H54 (cell line): ENCODE measurements around the gene MSL1.
A peak's percentile ranks its signal among the peaks of the same experiment; 100 is the strongest.

ENCODE experiments used
- DNase-seq: peaks from one replicate; pipeline ENCODE4 v3.0.0; 2011; ENCODE audit warnings: low spot score, mixed read lengths; ENCODE audit not compliant: insufficient read length
- FAIRE-seq: peaks from 3 replicates; lab custom pipeline; 2011; peaks lifted over from hg19 to GRCh38; lab: Jason Lieb, UNC
- POLR2A ChIP-seq: IDR thresholded peaks from 2 replicates; pipeline ENCODE4 v1.6.1; 2011; ENCODE audit warnings: low read depth, mild to moderate bottlenecking, low read length

MSL1 gene, protein sequence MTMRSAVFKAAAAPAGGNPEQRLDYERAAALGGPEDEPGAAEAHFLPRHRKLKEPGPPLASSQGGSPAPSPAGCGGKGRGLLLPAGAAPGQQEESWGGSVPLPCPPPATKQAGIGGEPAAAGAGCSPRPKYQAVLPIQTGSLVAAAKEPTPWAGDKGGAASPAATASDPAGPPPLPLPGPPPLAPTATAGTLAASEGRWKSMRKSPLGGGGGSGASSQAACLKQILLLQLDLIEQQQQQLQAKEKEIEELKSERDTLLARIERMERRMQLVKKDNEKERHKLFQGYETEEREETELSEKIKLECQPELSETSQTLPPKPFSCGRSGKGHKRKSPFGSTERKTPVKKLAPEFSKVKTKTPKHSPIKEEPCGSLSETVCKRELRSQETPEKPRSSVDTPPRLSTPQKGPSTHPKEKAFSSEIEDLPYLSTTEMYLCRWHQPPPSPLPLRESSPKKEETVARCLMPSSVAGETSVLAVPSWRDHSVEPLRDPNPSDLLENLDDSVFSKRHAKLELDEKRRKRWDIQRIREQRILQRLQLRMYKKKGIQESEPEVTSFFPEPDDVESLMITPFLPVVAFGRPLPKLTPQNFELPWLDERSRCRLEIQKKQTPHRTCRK

DNA sequence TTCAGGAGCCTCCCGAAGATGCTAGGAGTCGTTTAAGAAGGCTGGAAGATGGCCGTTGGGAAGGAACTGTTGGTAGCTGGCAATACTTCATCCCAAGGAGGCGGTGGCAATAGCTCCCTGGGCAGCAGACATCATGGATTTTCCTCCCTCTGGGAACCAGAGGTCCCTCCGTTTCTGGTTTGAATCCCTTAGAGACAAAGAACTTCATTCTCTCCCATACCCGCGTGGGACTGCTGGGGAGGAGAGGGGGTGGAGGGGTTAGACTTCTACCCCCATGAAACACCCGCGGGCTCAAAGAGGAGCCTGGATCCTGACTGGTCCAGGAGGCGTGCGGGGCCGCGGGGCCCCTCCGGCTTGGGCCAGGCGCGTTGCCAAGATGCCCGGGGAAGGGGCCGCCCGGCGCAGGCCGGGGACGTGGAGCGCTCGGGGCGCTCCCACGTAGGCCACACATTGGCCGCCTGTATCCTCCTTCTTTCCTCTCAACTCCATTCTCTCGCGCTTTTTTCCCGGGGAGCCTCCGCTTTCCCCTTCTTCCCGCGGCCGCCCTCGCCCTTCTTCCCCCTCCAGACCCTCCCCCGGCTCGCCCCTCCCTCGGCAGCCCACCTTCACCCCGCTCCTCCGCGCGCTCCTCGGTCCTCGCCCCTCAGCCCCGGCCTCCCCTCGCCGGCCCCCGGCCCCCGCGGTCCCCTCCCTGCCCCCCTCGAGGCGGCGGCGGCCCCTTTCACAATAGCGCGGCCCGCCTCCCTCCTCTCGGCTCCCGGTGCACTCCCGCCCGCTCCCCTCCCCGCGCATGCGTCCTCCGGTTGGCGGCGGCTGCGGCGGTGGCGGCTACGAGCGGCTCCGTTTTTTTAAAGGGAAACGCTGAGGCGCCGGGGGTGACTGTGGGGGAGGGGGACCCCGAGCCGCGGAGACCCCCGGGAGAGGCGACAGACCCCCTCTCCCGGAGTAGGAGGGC is at the start of gene MSL1:
Gene MSL1, plus strand, starts transcription at position 791 of the 955 bp plus-strand sequence. CDS start 642 bp downstream, outside the sequence.
- DNase-seq (peak; percentile 83), FAIRE-seq (no peak)
- peak; percentile 54 for TF ChIP-seq POLR2A

DNA sequence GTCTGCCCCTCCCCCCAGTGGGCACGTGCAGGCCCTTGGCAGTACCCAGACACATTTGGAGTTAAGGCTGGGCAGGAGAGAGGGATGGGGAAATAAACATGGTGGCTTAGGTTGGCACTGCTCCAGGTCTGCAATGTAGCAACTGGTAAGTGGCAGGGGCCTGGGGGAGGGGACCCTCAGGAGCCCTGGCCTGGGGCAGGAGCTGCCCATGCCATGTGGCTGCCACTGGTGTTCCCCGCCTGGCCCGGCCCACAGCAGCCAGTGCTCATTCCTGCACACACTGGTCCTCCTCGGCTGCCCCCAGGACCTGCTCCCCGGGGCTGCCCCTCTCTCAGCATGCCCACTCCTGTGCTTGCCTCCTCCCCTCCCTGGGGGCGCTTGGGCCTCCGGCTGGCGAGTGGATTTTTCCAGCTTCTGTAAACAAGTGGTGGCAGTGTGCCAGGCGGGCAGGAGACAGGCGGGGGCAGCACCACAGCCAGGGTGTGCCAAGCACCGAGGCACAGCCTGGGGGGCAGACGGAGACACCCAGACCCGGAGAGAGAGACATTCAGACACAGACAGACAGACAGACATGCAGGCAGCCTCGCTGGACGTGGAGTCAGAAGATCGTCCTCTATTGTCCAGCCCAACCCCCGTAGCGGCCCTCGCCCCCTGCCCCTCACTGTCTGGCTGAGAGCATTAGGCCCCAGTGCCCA is 49.6 kb upstream of the MSL1 start:
- no peak for DNase-seq

DNA sequence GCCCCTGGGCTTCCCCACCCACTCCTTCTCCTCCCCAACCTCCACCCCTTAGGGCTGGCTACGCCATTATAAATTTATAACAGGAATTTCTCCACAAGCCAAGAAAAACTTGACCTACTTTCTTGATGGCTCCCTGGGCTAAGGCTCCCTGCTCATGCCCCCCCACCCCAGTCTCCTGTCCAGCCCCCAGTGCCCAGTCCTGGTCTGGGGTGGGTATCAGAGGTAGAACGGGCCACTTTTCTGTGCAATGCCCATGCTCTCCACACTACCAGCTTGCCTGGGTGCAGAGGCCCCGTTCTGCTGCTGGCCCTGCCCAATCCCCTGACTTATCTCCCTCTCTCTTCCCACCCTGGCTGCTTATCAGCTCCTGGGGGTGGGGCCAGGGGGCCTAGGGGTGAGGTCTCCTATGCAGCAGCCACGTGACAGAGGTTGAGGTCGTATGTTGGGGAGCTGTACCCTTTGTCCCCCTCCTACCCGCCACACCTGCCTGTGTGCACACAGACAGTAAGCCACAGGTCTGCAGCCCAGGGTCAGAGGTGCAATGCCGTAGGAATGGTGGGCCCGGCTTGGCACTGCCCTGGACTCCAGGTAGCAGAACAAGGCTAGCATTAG is 48.9 kb upstream of the MSL1 start:
- DNase-seq = no peak
- TF ChIP-seq POLR2A = no peak
- FAIRE-seq = no peak

More for the DNA sequence above, 49.6 kb upstream of the MSL1 start:
- TF ChIP-seq POLR2A = no peak
- no peak for FAIRE-seq

DNA sequence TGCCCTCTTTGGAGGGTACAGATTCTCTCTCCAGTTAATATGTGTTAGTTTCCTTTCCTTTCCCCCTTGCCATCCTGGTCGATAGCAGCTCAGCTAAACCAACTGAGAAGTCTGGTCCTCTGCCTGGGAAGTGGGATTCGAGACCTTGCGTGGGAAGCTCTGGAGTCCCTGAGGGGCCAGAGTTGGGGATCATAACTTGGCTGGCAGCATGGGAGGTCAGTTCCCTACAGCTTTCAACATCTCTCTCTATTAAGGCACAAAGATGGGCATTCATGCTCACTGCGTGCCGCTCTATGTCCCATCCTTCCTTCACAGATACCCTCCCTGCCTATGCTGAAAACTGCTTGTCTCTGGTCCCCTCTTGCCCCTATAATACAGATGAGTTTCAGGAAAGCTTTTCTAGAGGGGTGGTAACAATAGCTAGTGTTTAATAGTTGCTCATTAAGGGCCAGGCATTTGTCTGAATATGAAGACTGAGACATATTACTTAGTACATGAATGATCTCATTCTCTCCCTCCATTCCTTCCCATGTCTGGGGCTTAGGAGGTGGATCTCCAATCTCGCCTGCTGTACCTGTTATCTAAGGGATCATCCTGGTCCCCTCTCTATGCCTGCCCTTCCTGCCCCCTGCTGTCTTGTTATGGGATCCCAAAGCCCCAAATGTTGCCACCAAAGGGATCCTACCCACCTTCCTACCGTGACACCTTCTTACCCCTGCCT is 48.2 kb upstream of the MSL1 start:
- FAIRE-seq (no peak), DNase-seq (no peak)
- TF ChIP-seq POLR2A = no peak

DNA sequence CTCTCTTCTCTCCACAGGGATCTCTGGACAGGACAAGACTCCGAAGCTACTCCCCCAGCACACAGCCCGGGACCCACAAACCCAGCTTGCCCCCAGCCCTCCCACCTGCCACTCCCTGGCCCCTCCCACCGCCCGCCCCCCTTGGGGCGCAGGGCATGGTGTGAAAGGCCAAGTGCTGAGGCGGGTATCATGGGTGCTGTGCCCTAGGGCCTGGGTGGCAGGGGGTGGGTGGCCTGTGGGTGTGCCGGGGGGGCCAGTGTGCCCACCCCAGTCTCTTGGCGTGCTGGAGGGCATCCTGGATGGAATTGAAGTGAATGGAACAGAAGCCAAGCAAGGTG is 47.6 kb upstream of the MSL1 start:
- TF ChIP-seq POLR2A = no peak
- DNase-seq (no peak), FAIRE-seq (no peak)

DNA sequence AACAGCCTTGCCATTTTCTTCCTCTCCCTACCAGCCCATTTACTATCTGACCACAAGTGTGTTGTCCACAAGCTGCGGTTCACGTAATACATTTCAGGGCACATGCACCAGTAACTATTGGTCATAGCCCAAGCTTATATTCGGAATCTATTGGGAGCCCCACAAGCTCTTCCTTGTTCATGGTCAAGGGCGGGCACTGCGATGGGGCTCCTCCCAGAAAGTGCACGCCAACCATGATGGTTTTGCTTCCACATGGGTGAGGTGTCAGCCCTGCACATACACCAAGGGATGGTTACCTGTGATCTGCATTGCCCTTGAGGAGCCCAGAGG is 46.9 kb upstream of the MSL1 start:
- no peak for FAIRE-seq
- no peak for TF ChIP-seq POLR2A
- no peak for DNase-seq

DNA sequence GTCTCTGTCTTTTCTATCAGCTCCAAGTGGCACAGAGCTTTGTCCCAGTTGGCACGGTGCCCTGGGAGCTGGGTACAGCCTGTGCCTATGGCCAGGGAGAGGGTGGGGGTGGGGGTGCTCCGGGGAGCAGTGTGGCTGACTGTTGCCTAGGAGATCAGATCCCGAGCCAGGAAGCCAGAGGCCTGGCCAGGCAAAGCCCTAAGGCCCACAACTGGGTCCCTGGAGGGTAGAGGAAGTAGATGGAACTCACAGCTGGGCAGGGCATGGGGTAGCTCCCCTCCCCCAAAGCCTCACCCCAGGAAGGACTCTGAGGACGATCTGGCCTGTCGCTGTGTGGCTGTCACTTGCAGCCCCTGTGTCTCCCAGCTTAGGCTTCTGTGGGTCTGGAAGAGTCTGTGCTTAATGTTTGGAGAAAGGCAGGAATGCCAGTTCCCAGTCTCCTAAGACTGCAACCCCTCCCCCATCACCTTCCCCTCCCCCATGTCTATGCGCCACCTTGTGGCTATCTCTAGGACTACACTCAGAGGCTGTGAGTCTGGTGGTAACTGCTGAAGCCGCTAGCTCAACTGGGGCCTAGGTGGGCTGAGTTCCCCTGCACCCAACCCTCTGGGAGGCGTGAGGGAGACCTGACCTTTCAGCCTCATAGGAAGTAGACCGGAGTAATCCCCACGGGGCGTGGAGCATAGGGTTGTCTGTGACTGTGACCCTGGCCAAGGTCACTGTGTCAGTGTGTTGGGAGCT is 46.4 kb upstream of the MSL1 start:
- TF ChIP-seq POLR2A = no peak
- no peak for DNase-seq

DNA sequence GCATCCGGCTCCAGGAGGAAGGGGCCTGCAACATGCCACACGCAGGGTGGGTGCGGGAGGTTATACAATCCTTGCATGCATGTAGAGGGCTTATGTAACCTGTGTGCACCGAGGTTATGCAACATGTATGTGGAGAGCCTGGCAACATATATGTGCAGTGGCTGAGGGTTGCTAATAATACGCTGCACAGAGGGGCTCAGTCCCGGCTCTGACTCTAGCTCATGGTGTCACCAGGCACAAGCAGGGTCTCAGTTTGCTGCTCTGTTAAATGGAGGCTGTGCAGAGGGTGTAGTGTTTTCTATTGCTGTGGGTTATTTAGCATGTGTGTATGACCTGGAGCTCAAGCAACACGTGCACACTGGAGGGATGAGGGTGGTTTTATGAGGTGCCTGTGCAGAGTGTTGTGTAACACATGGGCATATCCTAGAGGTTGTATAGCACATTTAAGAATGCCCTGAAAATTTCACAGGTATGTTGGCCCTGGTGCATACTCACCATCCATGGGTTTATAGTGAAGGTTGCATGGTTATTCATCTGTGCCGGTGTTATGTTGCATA is 45.8 kb upstream of the MSL1 start:
- FAIRE-seq (no peak), DNase-seq (no peak)
- TF ChIP-seq POLR2A = no peak

More for the DNA sequence above, 46.4 kb upstream of the MSL1 start:
- no peak for FAIRE-seq

DNA sequence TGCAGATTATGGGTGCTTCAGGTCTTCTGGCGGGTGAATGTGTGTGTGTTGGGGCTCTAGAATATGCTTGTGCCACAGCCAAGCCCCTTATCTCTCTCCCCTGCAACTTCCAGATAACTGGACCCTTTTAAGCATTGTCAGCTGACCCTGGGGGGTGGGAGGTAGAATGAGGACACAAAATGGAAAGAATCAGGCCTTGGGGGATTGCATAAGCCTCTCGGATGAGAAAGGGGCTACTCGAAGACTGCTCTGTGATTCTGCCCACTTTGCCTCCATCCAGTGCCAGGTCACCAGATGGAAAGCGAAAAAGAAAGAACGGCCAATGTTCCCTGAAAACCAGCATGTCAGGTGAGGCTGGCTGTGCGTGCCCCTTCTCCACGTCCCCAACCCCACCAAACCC is 45.2 kb upstream of the MSL1 start:
- no peak for TF ChIP-seq POLR2A
- no peak for FAIRE-seq
- DNase-seq = no peak

DNA sequence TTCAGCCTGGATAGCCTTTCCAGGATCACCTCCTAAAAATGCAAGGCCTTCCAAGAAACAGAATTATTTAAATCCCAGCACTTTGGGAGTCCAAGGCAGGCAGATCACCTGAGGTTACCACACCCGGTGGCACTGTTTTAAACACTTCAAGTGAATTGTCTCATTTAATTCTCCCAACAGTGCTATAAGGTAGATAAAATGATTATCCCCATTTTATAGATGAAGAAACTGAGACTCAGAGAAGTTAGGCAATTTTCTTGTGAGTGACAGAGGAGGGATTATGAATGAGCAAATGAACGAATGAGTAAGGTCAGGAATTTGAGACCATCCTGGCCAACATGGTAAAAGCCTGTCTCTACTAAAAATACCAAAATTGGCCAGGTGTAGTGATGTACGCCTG is 42.2 kb upstream of the MSL1 start:
- TF ChIP-seq POLR2A = no peak
- FAIRE-seq = no peak
- DNase-seq = no peak

DNA sequence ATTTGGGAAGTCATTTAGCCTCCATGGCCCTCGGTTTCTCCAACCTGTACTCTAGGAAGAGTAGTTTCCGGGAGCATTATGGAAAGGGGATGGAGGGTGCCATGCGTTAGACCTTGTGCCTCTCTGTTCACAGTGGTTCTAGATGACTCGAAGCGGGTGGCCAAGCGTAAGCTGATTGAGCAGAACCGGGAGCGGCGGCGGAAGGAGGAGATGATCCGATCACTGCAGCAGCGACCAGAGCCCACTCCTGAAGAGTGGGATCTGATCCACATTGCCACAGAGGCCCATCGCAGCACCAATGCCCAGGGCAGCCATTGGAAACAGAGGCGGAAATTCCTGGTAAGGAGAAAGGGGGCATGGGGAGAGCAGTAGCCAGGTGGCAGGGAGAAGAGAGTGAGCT is 37.3 kb upstream of the MSL1 start:
- DNase-seq (no peak), FAIRE-seq (no peak)
- TF ChIP-seq POLR2A = no peak
